Osteocyte (in vitro differentiated cells): ENCODE measurements around the gene MPP7. TPM values are rescaled to one million over a fixed set of nuclear protein-coding genes. Genes with fewer than 3 reads are reported as not detected.

Experiments
- DNase-seq: peaks from one replicate; pipeline ENCODE4 v3.0.0; 2021; ENCODE audit warnings: mixed read lengths; ENCODE audit not compliant: unreplicated experiment; ENCODE audit errors: extremely low spot score
- H3K27ac Mint-ChIP-seq: one replicate; pipeline ENCODE4 v1.8.0; 2021; ENCODE audit warnings: mild to moderate bottlenecking, mixed read lengths; ENCODE audit not compliant: unreplicated experiment
- H3K27me3 Mint-ChIP-seq: one replicate; pipeline ENCODE4 v1.8.0; 2021; ENCODE audit warnings: mixed read lengths; ENCODE audit not compliant: unreplicated experiment
- H3K36me3 Mint-ChIP-seq: one replicate; pipeline ENCODE4 v1.8.0; 2021; ENCODE audit warnings: mixed read lengths; ENCODE audit not compliant: unreplicated experiment
- H3K4me1 Mint-ChIP-seq: one replicate; pipeline ENCODE4 v1.8.0; 2021; ENCODE audit warnings: mixed read lengths; ENCODE audit not compliant: unreplicated experiment
- H3K4me3 Mint-ChIP-seq: one replicate; pipeline ENCODE4 v1.8.0; 2021; ENCODE audit warnings: mild to moderate bottlenecking, moderate library complexity, mixed read lengths; ENCODE audit not compliant: unreplicated experiment
- H3K9me3 Mint-ChIP-seq: one replicate; pipeline ENCODE4 v1.8.0; 2021; ENCODE audit warnings: mixed read lengths; ENCODE audit not compliant: unreplicated experiment
- CTCF ChIP-seq: fragments of 200-600 bp; sonication (generic); IDR thresholded peaks from 2 replicates; pipeline ENCODE4 v1.5.0; 2021; ENCODE audit warnings: antibody characterized with exemption, mild to moderate bottlenecking, moderate library complexity
- total RNA-seq: library from RNA; stranded (reverse); gene quantifications from 2 replicates; pipeline ENCODE4 v1.2.1, GENCODE V29; 2021

Gene MPP7
- total RNA-seq, 1 donor from 2014 or later, result 37.4 TPM

- DNase-seq, result no peak
- TF ChIP-seq CTCF, result no peak
- Mint-ChIP-seq H3K27ac (peak overlapping the region; percentile 97), H3K36me3 (peaks cover 11% of the 10 kb centered on the region), H3K4me1 (peaks cover 90% of the 10 kb centered on the region), H3K4me3 (no peak overlapping the region), H3K9me3 (no peaks in the 10 kb centered on the region), H3K27me3 (no peaks in the 10 kb centered on the region)
These were observed 19.6 kb downstream of the MPP7 start for GRCh38 chr10:28283251-28283650.

- peaks cover 12% of the 10 kb centered on the region for H3K36me3 Mint-ChIP-seq
- H3K27ac Mint-ChIP-seq, result peak overlapping the region; percentile 97
- TF ChIP-seq CTCF, result no peak
- peaks cover 92% of the 10 kb centered on the region for H3K4me1 Mint-ChIP-seq
- no peaks in the 10 kb centered on the region for H3K27me3 Mint-ChIP-seq
- no peaks in the 10 kb centered on the region for H3K9me3 Mint-ChIP-seq
- no peak overlapping the region for H3K4me3 Mint-ChIP-seq
- DNase-seq, result no peak
These were observed 20.5 kb downstream of the MPP7 start for GRCh38 chr10:28282336-28282735.

DNA sequence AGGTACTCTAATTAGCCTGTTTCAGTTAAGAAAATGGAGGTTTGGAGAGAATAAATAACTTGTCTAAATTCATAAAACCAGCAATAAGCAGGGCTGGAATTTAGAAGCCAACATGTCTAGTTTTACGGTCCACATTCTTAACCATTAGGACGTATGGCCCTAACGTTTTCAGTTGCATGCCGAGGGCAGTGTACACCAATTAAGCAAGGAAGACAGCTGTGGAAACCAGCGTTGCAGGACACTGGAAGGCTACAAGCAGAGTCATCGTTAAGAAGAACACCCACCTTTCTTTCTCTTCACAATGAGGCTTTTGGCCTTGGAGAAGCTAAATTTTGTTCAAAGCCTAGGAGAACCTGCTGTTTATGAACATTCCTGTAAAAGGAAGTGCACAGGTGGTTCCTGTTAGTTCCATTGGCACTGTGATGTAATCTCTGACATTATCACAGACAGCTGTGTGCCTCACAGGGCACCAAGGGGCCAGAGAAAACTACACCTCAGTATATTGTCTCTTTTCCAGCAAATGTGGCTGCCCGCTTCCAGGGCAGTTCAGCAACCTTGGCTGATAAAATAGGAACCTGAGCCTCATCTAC, 21.0 kb downstream of the MPP7 start:
- Mint-ChIP-seq H3K36me3 (peaks cover 10% of the 10 kb centered on the region), H3K27me3 (no peaks in the 10 kb centered on the region), H3K4me3 (no peak overlapping the region), H3K4me1 (peaks cover 90% of the 10 kb centered on the region), H3K9me3 (no peaks in the 10 kb centered on the region), H3K27ac (peak overlapping the region; percentile 97)
- no peak for TF ChIP-seq CTCF
- no peak for DNase-seq

- Mint-ChIP-seq H3K27me3 (no peaks in the 10 kb centered on the region), H3K9me3 (no peaks in the 10 kb centered on the region), H3K27ac (peak overlapping the region; percentile 97), H3K36me3 (peaks cover 11% of the 10 kb centered on the region), H3K4me3 (no peak overlapping the region), H3K4me1 (peaks cover 88% of the 10 kb centered on the region)
- peak; percentile 87 for DNase-seq
- TF ChIP-seq CTCF, result peak; percentile 50
These were observed 22.2 kb downstream of the MPP7 start for GRCh38 chr10:28280652-28281051.

DNA sequence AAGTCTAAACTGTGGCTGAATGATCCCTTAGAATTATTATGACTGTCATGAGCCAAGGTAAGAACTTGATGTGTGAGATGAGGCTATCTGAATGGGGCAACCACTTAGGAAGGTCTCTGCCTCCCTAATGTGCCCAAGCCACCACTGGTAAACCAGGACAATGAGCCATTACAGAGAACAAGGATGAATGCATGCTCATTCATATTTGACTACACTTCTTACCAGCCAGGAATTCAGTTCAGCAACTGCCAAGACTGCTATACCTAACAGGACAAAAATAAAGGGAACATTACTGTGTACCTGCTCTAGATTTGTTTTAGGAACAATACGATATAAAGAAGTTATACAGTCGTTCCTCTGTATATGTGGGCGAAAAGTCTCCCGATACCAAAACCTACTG, 23.0 kb downstream of the MPP7 start:
- H3K4me3 Mint-ChIP-seq, result peak overlapping the region; percentile 19
- peak overlapping the region; percentile 97 for H3K27ac Mint-ChIP-seq
- peaks cover 83% of the 10 kb centered on the region for H3K4me1 Mint-ChIP-seq
- H3K27me3 Mint-ChIP-seq, result no peaks in the 10 kb centered on the region
- no peaks in the 10 kb centered on the region for H3K9me3 Mint-ChIP-seq
- TF ChIP-seq CTCF, result no peak
- no peak for DNase-seq
- H3K36me3 Mint-ChIP-seq, result peaks cover 12% of the 10 kb centered on the region
